ENCODE results near the gene CRMP1.
"Not testable (repeated sequence)": the region's sequence is repeated elsewhere in the genome, so short reads cannot be mapped to it uniquely, and the experiment has no call there.

The CRMP1 gene

DNA sequence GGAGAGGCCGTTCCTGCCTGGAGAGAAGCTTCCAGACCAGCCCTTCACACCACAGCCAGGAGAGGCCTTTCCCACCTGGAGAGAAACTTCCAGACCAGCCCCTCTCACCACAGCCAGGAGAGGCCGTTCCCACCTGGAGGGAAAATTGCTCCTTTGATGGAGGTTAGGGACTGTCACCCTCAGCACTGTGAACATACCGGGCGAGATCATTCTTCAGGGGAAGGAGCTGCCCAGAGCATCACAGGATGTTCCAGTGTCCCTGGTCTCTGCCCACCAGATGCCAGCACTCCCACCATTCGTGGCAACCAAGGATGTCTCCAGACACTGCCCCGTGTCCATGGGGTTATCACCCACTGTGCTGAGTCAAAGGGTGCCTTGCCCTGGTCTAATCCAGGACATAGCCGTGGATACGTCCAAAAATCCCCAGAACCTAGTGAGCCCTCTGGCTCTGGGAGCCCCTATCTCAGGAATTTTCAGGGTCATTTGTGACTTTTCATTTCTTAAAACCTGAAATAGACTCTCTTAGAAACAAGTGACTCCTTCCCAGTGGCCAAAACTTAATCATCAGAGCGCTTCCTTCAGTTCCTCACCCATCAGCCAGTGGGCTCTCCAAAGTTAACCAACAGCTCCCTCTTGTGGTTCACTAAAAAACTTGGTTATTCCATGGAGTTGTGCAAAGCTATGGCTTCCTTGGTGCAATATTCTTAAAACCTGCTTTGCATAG lies 80.2 kb downstream of the CRMP1 start:
- Histone ChIP-seq H3K4me3 (no peak overlapping the region), H3K27ac (no peak overlapping the region)
- TF ChIP-seq, protein P1, sequence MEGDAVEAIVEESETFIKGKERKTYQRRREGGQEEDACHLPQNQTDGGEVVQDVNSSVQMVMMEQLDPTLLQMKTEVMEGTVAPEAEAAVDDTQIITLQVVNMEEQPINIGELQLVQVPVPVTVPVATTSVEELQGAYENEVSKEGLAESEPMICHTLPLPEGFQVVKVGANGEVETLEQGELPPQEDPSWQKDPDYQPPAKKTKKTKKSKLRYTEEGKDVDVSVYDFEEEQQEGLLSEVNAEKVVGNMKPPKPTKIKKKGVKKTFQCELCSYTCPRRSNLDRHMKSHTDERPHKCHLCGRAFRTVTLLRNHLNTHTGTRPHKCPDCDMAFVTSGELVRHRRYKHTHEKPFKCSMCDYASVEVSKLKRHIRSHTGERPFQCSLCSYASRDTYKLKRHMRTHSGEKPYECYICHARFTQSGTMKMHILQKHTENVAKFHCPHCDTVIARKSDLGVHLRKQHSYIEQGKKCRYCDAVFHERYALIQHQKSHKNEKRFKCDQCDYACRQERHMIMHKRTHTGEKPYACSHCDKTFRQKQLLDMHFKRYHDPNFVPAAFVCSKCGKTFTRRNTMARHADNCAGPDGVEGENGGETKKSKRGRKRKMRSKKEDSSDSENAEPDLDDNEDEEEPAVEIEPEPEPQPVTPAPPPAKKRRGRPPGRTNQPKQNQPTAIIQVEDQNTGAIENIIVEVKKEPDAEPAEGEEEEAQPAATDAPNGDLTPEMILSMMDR (IDR thresholded peaks at IDR 0.05), result peak; percentile 73
- DNase-seq (ENCODE audit: low spot score), result no peak

DNA sequence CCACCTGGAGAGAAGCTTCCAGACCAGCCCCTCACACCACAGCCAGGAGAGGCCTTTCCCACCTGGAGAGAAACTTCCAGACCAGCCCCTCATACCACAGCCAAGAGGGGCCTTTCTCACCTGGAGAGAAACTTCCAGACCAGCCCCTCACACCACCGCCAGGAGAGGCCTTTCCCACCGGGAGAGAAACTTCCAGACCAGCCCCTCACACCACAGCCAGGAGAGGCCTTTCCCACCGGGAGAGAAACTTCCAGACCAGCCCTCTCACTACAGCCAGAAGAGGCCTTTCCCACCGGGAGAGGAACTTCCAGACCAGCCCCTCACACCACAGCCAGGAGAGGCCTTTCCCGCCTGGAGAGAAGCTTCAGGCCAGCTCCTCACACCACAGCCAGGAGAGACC lies 80.8 kb downstream of the CRMP1 start:
- H3K27ac ChIP-seq; DNase-seq (ENCODE audit: low spot score); H3K4me3 ChIP-seq: not testable (repeated sequence)

DNA sequence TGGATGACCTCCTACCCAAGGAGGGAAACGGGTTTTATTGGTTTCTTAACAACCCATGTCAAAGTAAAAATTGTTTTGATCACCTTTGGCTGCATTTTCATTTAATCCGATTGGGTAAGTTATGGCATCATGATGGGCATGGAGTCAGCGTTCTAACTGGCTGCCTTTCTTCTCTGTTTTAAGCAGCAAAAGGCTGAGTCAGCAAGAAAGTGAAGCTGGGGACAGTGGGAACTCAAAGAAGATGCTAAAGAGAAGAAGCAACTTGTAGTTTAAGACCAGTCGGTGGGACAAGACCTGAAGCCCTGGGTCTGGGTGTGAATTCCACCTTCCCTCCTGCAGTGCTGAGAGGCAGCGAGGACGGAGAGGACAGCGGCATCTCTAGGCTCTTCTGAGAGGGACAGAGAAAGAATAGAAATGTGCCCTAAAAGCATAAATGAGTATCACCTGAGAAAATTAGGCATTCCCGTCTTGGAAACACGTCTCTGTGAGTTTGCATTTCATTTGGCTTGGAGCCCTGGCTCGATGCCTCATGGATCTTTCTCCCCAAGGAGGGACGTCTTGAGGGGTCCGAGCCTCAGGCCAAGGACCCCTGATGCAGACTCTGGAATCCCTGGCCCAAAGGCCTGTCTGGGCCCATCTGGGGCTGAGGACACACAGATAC lies 82.0 kb downstream of the CRMP1 start:
- Histone ChIP-seq H3K4me3 (no peak overlapping the region), H3K27ac (no peak overlapping the region)
- TF ChIP-seq, protein P1 (IDR thresholded peaks at IDR 0.05), result no peak
- no peak for DNase-seq (ENCODE audit: low spot score)

DNA sequence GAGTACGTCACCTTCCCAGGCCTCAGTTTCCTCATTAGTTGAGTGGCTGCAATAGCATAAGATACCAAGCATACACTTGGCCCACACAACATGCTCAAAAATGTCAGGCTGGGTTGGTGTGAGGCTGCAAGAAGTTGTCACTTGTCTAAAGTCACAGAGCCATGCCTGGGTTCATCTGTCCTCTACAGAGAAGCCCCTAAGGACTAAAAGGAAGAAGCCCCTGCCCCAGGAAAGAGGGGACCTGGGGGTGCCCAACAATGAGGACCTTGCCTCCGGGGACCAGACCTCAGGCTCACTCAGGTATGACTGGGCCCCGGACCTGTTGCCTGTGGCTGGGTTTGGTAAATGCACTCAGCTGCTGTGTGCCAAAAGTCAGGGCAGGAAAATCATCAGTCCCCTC lies 82.7 kb downstream of the CRMP1 start:
- H3K27ac ChIP-seq, result no peak overlapping the region
- TF ChIP-seq, protein P1 (IDR thresholded peaks at IDR 0.05), result no peak
- H3K4me3 ChIP-seq, result no peak overlapping the region
- DNase-seq (ENCODE audit: low spot score), result no peak

DNA sequence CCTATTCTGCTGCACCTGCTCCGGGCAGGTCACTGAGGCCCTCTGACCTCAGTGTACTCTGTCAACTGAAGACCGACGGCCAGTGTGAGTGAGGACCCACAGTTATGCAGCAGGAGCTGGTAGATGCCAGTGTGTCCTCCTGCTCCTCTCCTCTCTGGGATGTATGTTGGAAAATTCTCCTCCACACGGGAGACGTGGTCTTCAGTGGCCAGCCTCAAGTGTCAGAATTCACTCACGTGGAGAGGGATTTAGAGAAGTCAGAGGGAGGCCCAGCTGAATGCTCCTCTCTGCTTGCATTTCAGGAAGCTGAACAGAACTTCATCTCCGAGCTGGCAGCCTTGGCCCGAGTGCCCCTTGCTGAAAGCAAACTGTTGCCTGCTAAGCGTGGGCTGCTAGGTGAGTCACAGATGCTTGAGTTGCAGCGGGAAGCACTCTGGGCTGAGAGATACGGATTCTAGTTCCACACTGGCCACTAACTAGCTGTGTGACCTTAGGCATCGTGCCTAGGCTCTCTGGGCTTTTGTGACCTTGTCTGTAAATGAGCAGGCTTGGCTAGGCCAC lies 83.6 kb downstream of the CRMP1 start:
- TF ChIP-seq, protein P1 (IDR thresholded peaks at IDR 0.05), result no peak
- Histone ChIP-seq H3K27ac (no peak overlapping the region), H3K4me3 (no peak overlapping the region)
- no peak for DNase-seq (ENCODE audit: low spot score)

DNA sequence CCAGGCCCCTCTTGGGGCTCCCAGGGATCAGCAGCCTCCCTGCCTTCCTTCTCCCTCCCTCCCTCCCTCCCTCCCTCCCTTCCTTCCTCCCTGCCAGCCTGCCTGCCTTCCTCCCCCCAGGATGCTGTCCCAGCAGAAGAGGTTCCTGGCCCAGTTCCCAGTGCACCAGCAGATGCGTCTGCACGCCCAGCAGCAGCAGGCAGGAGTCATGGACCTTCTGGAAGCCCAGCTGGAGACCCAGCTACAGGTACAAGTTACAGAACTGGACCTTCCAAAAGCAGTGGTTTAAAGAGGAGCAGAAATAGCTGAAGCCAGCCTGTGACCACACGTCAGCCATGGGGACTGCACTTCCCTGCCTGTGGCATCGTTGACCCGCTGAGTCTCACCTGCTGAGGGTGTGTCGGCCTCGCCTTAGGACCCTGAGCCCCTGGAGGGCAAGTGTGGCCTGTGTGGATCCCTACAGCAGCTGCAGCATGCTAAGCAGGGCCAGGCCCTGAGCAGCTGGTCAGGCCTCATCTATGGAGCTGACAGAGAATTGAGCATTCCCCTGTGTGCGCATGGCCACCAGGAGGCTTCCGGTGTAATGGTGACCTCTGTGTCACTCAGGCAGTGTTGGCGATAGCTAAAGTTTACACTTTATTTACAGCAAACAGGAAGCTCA lies 84.7 kb downstream of the CRMP1 start:
- DNase-seq (ENCODE audit: low spot score), result no peak
- no peak overlapping the region for H3K4me3 ChIP-seq
- TF ChIP-seq, protein P1 (IDR thresholded peaks at IDR 0.05), result no peak
- H3K27ac ChIP-seq, result no peak overlapping the region

DNA sequence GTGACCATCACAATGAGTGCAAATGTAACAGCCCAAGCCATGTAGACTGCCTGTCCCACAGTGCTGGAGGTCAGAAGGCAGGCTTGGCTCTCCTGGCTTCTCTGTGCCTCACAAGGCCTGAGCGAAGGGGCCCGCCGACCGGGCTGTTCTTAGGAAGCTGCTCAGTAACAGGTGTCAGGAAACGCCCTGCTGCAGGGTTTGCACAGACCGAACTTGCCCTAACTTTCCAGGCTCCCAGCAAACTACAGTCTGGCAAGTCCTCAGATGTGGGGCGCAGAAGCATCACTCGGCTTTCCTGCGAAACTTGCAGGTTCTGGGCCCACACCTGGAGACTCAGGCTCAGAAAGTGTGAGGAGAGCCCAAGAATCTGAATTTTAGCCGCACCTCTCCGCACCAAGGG lies 87.6 kb downstream of the CRMP1 start:
- no peak overlapping the region for H3K27ac ChIP-seq
- DNase-seq (ENCODE audit: low spot score), result no peak
- no peak overlapping the region for H3K4me3 ChIP-seq
- TF ChIP-seq, protein P1 (IDR thresholded peaks at IDR 0.05), result no peak
